A673 (cell line): ENCODE results near the gene ARHGAP24.

Experiments used
- EZH2 ChIP-seq: fragments of 200-600 bp; sonication (generic); IDR thresholded peaks from 2 replicates; pipeline ENCODE4 v1.6.1; 2017; ENCODE audit warnings: borderline replicate concordance, low read depth, mild to moderate bottlenecking, mixed read lengths, antibody characterized with exemption, low read length; ENCODE audit not compliant: poor library complexity, severe bottlenecking
- TF ChIP-seq, protein P1 (sequence below): fragments of 300-800, 200-600 bp; sonication (generic); conservative IDR thresholded peaks from 2 replicates; pipeline ENCODE4 v1.5.1; 2017; ENCODE audit warnings: low read depth, mild to moderate bottlenecking, antibody characterized with exemption, low read length, moderate library complexity, mixed read lengths

DNA sequence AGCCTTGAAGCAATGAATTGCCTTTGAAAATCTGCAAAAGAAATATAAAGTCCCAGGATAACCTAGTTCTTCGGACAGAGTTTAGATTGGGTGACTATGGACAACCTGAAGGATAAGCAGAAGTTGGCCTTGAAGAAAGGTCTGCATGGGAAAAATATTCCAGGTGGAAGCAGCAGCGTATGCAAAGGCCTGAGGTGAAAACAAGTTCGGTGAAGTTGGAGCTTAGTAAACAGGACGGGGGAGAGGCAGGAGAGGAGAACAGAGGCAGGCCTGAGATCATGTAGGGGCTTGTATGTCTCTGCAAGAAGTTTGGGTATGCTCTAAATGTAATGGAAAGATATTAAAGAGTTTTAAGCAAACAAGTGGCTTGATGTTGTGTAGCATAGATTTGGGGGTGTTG lies 176.0 kb downstream of the ARHGAP24 start:
- TF ChIP-seq, protein P1, sequence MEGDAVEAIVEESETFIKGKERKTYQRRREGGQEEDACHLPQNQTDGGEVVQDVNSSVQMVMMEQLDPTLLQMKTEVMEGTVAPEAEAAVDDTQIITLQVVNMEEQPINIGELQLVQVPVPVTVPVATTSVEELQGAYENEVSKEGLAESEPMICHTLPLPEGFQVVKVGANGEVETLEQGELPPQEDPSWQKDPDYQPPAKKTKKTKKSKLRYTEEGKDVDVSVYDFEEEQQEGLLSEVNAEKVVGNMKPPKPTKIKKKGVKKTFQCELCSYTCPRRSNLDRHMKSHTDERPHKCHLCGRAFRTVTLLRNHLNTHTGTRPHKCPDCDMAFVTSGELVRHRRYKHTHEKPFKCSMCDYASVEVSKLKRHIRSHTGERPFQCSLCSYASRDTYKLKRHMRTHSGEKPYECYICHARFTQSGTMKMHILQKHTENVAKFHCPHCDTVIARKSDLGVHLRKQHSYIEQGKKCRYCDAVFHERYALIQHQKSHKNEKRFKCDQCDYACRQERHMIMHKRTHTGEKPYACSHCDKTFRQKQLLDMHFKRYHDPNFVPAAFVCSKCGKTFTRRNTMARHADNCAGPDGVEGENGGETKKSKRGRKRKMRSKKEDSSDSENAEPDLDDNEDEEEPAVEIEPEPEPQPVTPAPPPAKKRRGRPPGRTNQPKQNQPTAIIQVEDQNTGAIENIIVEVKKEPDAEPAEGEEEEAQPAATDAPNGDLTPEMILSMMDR = no peak
- no peak for TF ChIP-seq EZH2
